ENCODE measurements around the gene DIS3L2. TPM values are rescaled to one million over a fixed set of nuclear protein-coding genes. Genes with fewer than 3 reads are reported as not detected.

Gene DIS3L2
- total and polyA plus RNA-seq, 2 of the 8 experiments (the other 6 are each of a cell fraction or from before 2014, with no cell fraction given), result 11.5 to 21.6 TPM

DNA sequence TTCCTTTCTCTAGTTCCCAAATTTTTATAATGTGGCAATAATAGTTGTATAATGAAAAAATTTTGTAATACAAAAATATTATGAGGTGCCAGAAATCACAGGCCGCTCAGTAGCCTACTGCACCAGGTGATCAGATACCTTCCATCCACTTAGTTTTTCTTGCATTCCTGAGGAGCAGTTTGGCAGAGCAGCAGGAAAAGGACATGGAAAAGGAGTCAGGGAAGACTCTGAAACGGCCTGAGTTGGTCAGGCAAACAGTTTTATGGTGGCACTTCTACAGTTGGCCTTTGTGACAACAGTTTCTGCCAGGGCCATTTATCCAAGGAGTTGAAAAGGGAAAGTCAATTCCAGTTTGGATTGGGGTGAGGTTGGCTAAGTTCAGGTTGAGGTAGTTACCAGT is 251.7 kb downstream of the DIS3L2 start (continued):
- TF ChIP-seq POLR2A (IDR thresholded peaks at IDR 0.05; ENCODE audit: control extremely low read depth in 1 of 2, low read depth in 2 of 2, low read length in 2 of 2) (no peak), CBX8 (IDR thresholded peaks at IDR 0.05; ENCODE audit: borderline replicate concordance, low read depth, low read length) (no peak), KDM4A (IDR thresholded peaks at IDR 0.05; ENCODE audit: low read depth, low read length, severe bottlenecking) (no peak)
- TF ChIP-seq, protein P1, sequence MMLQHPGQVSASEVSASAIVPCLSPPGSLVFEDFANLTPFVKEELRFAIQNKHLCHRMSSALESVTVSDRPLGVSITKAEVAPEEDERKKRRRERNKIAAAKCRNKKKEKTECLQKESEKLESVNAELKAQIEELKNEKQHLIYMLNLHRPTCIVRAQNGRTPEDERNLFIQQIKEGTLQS (IDR thresholded peaks at IDR 0.05; ENCODE audit: insufficient read depth, low read depth, low read length), result no peak

Data from H1 (cell line).